CD4-positive, alpha-beta T cell treated with Interleukin-12 subunit alpha and Interleukin-12 subunit beta, for 1 hour (primary cell): ENCODE results near the gene MAP2K7.
"Not testable (repeated sequence)": the region's sequence is repeated elsewhere in the genome, so short reads cannot be mapped to it uniquely, and the experiment has no call there.

Experiments
- DNase-seq: peaks from one replicate; pipeline ENCODE4 v3.0.0-alpha.2; 2020

MAP2K7 gene

GRCh38 chr19:7903244-7904073 is at the start of gene MAP2K7:
MAP2K7 (plus strand) TSS chr19:7903877; CDS start chr19:7903945, 68 bp downstream.
- DNase-seq: peak; percentile 100

GRCh38 chr19:7855426-7856108 is 48.1 kb upstream of the MAP2K7 start:
- DNase-seq: no peak

- DNase-seq: no peak
Measured at GRCh38 chr19:7856109-7856591, 47.5 kb upstream of the MAP2K7 start.

GRCh38 chr19:7856679-7857663 is 46.7 kb upstream of the MAP2K7 start:
- DNase-seq: no peak

GRCh38 chr19:7857727-7858108 is 46.0 kb upstream of the MAP2K7 start:
- DNase-seq: no peak

GRCh38 chr19:7858109-7858770 is 45.4 kb upstream of the MAP2K7 start:
- DNase-seq: no peak

GRCh38 chr19:7859087-7859486 is 44.6 kb upstream of the MAP2K7 start:
- DNase-seq: not testable (repeated sequence)

- DNase-seq: no peak
Measured at GRCh38 chr19:7859831-7860713, 43.6 kb upstream of the MAP2K7 start.

- DNase-seq: no peak
Measured at GRCh38 chr19:7860714-7861618, 42.7 kb upstream of the MAP2K7 start.

GRCh38 chr19:7861619-7862412 is 41.9 kb upstream of the MAP2K7 start:
- no peak for DNase-seq

- DNase-seq: peak; percentile 81
Measured at GRCh38 chr19:7862413-7862951, 41.2 kb upstream of the MAP2K7 start.

- DNase-seq: peak; percentile 17
Measured at GRCh38 chr19:7863157-7863970, 40.3 kb upstream of the MAP2K7 start.

- no peak for DNase-seq
Measured at GRCh38 chr19:7863971-7864689, 39.5 kb upstream of the MAP2K7 start.

GRCh38 chr19:7864690-7865074 is 39.0 kb upstream of the MAP2K7 start:
- DNase-seq: no peak

- DNase-seq: peak; percentile 39
Measured at GRCh38 chr19:7865262-7865911, 38.3 kb upstream of the MAP2K7 start.

- no peak for DNase-seq
Measured at GRCh38 chr19:7866399-7867091, 37.1 kb upstream of the MAP2K7 start.
